HG03095 (cell line): ENCODE results near the gene PARP15.
A peak's percentile ranks its signal among the peaks of the same experiment; 100 is the strongest.

ENCODE experiments used
- ATAC-seq: cut with Tn5 transposase; IDR thresholded peaks from one replicate; pipeline ENCODE4 v1.9.1; 2021; ENCODE audit warnings: moderate library complexity; ENCODE audit not compliant: unreplicated experiment

The PARP15 gene

DNA sequence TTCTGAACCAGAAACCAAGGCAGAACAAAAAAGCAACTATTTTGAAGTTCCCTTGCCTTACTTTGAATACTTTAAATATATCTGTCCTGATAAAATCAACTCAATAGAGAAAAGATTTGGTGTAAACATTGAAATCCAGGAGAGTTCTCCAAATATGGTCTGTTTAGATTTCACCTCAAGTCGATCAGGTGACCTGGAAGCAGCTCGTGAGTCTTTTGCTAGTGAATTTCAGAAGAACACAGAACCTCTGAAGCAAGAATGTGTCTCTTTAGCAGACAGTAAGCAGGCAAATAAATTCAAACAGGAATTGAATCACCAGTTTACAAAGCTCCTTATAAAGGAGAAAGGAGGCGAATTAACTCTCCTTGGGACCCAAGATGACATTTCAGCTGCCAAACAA lies 8.7 kb upstream of the PARP15 start:
- ATAC-seq = no peak

DNA sequence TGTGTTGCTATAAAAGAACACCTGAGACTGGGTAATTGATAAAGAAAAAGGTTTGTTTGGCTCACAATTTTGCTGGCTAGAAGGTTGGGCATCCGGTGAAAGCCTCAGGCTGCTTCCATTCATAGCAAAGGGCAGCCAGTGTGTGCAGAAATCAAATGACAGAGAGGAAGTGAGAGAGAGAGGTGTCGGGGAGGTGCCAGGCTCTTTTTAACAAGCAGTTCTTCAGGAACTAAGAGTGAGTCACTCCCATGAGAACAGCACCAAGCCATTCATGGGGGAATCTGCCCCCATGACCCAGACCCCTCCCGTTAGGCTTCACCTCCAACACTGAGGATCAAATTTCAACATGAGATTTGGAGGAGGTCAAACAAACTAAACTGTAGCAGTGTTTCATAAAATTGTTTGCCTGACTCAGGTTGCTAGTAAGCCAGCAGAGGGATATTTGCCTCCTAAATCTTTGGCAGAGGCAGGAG lies 4.5 kb upstream of the PARP15 start:
- ATAC-seq = no peak

DNA sequence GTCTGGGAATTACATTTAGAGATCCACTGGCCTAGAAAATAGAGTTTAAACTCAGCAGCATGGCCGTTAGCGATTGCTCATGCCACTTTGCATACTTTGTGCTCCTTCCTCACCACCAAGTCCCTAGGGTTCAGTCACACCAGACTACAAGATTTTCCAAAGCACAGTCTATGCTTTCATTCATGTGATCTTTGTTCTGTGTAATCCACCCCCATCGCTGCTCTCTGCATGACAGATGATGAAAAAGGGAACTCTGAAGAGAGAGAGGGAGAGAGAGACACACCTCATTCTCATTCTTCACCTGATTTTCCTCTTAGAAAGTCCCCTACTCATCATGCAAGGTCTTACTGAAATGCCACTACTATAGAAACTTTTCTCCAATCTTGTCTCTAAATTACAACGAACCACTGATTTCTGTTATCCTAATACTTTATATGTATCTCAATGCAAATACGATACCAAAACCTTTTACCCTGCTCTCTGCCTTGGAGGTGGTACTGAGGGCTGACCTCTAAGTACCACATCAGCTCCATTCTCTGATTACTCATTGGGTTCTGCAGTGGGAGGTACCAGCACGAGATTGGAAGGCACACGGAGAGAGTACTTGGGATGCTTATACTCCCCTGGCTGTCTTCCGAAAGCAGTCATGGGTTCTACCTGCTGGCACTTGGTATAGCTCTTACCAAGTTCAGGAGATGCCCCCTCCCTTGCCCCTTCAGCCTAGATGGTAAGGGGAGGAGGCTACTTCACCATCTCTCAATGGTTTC lies 1.1 kb upstream of the PARP15 start:
- ATAC-seq = peak; percentile 80

DNA sequence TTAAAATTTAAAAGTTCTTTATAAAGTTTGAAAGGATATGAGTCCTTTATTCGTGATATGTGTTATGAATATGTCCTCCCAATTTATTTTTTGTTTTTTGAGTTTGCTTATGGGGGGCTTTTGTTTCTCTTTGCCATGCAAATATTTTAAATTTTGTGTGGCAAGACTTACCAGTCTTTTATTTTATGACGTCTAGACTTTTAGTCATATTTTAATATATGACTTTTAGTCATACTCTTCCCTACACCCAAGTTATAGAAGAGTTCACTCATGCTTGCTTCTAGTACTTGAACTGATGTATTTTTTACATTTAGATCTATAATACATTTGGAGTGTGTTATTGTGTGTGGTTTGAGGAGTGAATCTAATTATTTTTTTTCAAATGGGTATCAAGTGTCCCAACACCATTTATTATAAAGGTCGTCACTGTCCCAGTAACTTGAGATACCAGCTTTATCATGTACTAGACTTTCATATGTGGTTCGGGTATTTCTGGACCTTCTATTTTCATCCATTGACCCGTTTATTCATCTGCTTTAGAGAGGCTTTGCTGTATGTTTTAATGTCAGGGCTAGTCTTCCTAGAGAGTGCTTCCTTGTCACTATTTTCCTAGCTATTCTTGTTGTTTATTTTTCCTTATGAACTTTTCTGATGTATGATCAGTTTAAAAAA lies 755 bp downstream of the PARP15 start:
- no peak for ATAC-seq

DNA sequence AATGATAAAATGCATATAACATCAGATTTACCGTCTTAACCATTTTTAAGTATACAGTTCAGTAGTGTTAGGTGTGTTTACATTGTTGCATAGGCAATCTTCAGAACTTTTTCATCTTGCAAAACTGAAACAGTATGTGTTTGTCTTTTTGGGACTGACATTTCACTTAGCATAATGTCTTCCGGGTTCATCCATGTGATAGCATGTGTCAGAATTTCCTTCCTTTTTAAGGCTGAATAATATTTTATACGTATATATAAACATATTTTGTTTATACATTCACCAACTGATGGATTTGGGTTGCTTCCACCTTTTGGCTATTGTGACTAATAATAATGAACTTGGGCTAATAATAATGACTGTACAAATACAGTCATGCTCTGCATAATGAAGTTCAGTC lies 3.0 kb downstream of the PARP15 start:
- ATAC-seq = no peak

DNA sequence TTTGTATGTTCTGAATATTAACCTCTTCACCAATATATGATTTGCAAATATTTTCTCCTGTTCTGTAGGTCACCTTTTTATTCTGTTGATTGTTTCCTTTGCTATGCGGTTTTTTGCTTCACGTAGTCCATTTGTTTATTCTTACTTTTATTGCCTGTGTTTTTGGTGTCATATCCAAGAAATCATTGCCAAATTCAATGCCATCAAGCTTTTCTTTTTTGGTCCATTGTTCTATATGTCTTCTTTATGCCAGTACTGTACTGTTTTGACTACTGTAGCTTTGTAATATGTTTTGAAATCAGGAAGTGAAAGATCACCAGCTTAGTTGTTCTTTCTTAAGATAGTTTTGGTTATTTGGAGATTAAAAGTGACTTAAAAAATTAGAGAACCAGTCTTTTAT lies 4.2 kb downstream of the PARP15 start:
- ATAC-seq = no peak

DNA sequence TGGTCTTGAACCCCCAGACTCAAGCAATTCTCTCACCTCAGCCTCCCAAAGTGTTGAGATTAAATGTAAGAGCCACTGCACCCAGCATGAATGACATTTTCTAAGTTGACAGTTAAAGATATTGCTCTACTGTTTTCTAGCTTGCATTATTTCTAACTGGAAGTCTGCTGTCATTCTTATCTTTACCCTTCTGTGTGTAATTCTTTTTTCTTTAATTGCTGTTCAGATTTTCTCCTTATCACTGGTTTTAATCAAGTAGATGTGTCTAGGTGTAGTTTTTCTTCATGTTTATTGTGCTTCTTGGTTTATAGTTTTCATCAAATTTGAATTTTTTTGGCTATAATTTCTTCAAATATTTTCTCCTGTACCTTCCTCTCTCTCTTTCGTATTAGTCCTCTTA lies 4.9 kb downstream of the PARP15 start:
- ATAC-seq = no peak

DNA sequence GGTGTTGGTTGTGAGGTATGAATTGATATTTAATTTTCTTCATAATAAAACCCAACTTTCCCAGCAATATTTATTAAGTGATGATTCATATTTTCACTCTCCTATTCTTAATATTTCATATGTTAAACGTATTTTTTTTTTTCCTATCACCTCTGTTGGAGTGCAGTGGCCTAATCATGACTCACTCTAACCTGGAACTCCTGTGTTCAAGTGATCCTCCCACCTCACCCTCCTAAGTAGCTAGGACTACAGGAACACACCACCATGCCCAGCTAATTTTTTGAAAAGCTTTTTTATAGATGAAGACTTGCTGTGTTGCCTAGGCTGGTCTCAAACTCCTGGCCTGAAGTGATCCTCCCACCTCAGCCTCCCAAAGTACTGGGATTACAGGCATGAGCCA lies 8.6 kb downstream of the PARP15 start:
- ATAC-seq = no peak

DNA sequence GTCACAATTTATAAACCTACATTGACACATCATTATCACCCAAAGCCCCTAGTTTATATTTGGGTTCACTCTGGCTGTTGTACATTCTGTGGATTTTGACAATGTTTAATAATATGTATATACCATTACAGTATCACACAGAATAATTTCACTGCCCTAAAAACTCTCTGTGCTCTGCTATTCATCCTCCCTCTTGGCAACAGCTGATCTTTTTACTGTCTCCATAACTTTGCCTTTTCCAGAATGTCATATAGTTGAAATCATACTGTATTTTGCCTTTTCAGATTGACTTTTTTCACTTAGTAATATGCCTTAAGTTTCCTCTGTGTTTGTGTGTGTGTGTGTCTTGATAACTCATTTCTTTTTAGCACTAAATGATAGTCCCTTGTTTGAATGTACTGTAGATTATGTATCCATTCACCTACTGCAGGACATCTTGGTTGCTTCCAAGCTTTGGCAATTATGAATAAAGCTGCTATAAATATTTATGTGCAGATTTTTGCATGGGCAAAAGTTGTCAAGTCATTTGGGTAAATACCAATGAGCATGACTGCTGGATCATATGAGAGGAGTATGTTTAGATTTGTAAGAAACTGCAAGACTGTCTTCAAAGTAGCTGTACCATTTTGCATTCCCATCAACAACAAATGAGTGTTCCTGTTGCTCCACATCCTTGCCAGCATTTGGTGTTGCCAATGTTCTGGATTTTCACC lies 9.5 kb downstream of the PARP15 start:
- ATAC-seq = no peak

DNA sequence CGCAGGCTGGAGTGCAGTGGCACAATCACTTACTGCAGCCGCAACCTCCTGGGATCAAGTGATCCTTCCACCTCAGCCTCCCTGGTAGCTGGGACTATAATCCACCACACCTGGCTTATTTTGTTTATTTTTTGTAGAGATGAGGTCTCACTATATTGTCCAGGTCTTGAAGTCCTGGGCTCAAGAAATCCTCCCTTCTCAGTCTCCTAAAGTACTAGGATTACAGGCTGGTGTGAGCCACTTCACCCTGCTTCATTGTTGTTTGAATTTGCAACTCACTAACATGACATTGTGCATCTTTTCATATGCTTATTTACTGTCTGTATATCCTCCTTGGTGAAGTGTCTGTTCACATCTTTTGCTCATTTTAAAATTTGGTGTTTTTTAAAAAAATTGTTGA lies 10.1 kb downstream of the PARP15 start:
- no peak for ATAC-seq

DNA sequence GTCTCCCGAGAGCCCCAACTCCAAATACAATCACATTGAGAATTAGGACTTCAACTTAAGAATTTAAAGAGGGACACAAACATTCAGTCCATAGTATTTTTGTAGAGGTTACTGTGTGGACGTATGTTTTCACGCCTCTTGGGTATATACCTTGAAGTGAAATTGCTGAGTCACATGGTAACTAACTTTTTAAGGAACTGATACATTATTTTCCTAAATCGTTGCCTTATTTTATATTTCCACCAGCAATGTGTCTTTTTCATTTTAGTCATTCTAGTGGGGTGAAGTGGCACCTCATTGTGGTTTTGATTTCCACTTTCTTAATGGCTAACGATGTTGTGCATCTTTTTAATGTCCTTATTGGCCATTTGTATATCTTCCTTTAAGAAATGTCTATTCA lies 11.8 kb downstream of the PARP15 start:
- ATAC-seq = peak; percentile 56

DNA sequence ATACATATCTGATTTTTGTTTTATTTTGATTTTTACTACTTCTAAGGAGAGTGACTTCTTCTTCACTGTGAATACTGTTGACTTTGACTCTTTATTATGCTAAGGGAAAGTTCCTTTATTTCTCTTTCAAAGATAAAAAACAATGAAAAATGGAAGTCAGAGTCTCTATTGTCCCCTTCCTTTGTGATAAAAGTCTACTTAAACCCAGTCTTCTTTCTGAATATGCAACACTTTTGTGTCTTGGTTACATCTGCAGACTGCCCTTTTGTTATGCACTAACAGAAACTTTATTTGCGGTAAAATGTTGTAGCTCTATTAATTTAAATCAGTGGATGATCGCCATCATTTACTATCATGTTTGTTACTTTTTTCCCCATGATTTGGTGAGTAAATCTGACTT lies 13.2 kb downstream of the PARP15 start:
- no peak for ATAC-seq

DNA sequence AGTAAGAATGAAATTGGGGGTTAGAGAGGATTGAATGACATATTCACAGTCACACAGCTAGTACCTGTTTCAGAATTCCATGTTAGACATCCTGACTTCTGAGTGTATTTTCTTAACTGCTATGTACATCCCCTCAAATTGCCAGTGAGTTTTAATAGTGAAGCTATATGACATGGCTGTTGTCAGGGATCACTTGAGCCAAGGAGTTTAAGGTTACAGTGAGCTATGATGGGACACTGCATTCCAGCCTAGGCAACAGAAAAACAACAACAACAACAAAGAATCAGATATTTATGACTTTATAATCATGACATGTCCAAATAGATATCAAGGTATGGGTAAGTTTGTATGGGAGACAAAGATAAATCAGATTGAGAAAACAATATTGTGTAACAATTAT lies 16.6 kb downstream of the PARP15 start:
- no peak for ATAC-seq

DNA sequence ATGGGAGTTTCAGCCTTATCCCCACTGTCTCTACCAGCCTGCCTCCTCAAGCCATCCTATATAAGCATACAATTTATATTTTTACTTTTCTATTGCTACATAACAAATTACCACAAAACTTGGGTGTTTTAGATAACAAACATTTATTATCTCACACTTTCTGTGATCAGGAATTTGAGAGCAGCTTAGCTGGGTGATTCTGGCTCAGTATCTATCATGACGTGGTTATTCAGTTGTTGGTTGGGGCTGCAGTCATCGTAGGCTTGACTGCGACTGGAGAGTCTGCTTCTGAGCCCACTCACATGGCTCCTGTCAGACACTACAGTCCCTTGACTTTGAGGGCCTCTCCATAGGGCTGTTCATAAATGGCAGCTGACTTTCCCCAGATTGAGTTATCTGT lies 20.7 kb downstream of the PARP15 start:
- no peak for ATAC-seq

DNA sequence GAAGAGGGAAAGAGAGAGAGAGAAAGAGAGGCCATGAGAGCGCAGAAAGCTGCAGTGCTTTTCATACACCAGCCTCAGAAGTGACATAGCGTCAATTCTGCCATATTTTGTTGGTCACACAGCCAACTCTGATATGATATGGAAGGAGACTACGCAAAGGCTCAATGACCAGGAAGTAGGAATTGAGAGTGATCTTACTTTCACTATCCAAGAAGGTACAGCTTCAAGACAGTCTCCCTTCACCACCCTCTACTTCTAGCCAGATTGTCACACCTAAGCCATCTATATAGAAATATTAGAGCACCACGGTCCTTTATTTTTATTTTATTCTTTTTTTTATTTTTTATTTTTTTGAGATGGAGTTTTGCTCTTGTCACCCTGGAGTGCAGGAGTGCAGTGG lies 21.1 kb downstream of the PARP15 start:
- no peak for ATAC-seq

DNA sequence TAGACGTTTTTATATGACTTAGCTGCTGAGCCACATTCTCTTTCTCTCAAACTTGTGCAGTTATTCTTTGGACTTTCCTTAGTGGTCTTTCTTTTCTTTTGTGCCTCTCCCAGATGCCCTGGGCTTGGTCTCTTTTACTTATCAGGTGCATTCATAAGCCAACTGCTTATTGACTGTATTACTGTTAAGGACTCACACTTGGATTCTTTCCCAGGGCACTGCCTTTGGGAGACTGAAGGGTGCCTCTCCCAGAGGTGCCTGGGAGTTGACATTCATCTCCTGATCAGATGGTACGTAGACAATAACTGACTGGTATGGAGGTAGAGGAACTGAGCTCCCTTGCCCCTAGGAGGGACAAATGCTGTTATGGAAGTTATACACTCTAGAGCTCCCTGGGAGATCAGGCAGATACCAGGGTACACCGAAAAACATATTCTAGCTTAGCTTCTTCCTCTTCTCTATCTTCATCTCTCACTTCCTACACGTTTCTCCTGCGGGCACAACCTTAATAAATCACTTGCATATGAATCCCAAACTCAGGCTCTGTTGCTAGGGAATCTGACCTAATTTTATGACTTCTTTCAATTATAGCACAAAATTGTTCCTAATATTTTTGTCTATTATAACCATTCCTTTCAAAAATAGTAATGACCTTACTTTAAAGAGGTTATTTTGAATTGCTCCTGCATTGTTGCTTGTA lies 24.7 kb downstream of the PARP15 start:
- ATAC-seq = no peak

DNA sequence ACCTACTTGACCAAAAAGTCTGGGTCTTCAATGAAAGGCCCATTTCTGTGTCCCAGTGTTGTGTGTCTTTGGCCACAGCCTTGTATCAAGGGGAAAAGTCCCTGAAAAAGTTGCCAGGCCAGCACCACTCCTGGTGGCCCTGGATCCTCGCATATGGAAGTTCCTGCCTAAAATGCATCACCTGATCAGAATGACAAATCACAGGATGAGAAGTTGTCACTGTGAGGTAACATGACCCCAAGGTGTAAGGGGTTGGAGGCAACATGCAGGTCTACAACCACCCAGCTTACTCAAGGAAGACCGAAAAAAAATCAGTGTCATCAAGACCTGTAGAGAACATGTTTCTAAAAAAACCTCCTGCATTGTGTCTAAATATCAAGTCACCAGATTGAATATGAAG lies 25.6 kb downstream of the PARP15 start:
- ATAC-seq = no peak

DNA sequence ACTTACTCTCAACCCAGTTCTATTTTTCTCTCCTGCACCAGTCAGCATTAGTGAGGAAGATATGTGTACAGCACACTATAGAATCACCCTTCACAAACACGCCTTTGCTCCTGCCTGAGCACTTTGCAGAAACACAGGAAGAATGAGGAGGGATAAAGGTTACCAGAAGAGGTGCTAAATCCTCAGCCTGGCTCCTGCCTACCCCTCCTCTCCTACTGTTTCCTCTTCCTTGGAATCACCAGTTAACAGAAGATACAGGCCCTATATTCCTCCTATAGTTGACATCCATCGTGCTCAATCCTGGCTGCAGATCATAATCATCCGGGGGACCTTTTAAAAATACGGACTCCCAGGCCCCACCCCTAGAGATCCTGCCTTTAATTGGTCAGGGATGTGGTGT lies 28.9 kb downstream of the PARP15 start:
- no peak for ATAC-seq

DNA sequence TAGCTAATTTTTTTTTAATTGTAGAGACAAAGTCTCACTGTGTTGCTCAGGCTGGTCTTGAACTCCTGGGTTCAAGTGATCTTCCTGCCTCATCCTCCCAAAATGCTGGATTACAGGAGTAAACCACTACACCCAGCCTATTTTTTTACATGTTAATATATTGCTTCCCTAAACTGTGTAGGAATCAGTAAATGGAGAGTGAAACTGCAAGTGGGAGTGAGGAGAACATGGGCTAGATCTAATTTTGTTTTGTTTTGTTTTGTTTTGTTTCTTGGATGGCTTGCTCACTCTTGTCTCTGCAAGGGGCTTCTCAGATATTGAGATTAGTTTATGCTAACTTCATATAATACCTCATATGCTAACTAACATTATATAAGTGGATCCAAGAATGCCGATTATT lies 31.5 kb downstream of the PARP15 start:
- ATAC-seq = no peak

DNA sequence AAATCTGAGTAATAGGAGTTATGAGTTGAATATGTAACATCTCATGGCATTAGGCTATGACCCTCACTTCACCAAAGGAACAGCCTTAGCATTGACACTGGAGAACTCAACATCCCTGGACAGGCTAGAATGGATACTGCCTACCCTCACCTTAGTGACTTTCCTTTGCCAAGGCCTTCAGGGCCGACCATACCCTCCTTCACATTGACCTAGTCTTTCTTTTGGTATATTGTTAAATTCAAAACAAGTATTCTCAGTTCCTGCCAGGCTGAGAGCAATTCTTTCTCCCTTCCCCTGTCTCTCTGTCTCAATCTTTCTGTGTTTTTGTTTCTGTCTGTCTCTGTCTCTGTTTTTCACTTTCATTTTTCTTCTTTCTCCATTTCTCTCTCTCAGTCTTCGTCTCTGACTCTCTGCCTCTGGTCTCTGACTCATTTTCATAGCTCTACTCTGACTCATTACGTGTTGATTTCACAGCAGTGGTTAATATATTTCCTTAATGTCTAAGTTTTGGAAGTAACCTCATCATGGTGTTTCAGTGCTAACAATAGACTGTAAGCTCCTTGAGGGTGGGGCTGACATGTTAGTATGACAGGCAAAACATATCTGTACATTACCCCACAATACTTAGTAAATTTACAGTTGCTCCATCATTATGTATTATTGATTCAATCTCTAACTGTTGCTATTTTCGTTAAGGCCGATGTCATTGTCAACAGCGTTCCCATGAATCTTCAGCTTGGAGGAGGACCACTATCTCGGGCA lies 32.5 kb downstream of the PARP15 start:
- ATAC-seq = peak; percentile 96

DNA sequence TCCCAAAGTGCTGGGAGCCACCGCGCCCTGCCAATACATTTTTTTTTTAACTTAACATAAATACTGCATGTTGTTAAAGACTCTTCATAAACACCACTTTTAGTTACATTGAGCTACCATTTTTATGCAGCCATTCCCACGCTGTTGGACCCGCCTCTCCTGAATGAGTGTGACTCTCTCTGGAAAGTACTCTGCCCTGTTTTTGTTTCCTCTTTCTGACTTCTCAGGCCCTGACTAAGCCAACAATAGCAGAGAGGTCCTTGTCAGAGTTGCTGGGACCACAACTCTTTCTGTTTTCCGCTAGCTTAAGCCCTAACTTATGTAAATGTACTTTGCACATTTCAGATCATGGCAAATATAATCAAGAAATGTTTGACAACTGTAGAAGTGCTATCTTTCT lies 35.2 kb downstream of the PARP15 start:
- ATAC-seq = no peak
